ENCODE data around the gene C2CD4A.

- TF ChIP-seq ARNTL (CRISPR knock-in tag; IDR thresholded peaks at IDR 0.05; ENCODE audit: borderline replicate concordance, low read depth), result no peak
- TF ChIP-seq, protein P1, sequence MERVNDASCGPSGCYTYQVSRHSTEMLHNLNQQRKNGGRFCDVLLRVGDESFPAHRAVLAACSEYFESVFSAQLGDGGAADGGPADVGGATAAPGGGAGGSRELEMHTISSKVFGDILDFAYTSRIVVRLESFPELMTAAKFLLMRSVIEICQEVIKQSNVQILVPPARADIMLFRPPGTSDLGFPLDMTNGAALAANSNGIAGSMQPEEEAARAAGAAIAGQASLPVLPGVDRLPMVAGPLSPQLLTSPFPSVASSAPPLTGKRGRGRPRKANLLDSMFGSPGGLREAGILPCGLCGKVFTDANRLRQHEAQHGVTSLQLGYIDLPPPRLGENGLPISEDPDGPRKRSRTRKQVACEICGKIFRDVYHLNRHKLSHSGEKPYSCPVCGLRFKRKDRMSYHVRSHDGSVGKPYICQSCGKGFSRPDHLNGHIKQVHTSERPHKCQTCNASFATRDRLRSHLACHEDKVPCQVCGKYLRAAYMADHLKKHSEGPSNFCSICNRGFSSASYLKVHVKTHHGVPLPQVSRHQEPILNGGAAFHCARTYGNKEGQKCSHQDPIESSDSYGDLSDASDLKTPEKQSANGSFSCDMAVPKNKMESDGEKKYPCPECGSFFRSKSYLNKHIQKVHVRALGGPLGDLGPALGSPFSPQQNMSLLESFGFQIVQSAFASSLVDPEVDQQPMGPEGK (CRISPR knock-in tag; IDR thresholded peaks at IDR 0.05; ENCODE audit: borderline replicate concordance), result no peak
- no peak for TF ChIP-seq TCF4 (CRISPR knock-in tag; IDR thresholded peaks at IDR 0.05; ENCODE audit: borderline replicate concordance)
- no peak for TF ChIP-seq ZNF565 (CRISPR knock-in tag; conservative IDR thresholded peaks at IDR 0.05; ENCODE audit: low read depth)
- no peak for TF ChIP-seq ZNF70 (CRISPR knock-in tag; IDR thresholded peaks at IDR 0.05)
- no peak for TF ChIP-seq TSHZ2 (CRISPR knock-in tag; IDR thresholded peaks at IDR 0.05)
These were observed 16.7 kb downstream of the C2CD4A start for GRCh38 chr15:62083194-62084154.
